ENCODE data around the gene GPHN. TPM values are rescaled to one million over a fixed set of nuclear protein-coding genes. Genes with fewer than 3 reads are reported as not detected.

Gene GPHN
- total RNA-seq, 4 donors from 2014 or later, result 14.4 to 32.7 (median 21.1) TPM

- intact Hi-C loops (cut with DNase I), result no loop called here
- H3K4me3 ChIP-seq (replicated peaks in 1 of 3), result no peak overlapping the region
- no peaks in the 10 kb centered on the region for H3K9me3 ChIP-seq
- TF ChIP-seq POLR2A (IDR thresholded peaks at IDR 0.05) (no peak), CTCF (IDR thresholded peaks at IDR 0.05) (no peak)
- H3K4me1 ChIP-seq, result no peaks in the 10 kb centered on the region
- no peaks in the 10 kb centered on the region for H3K27me3 ChIP-seq
- 80 to 96% methylated on average over 3 of the region's 3 CpGs for WGBS, 2 donors
- H3K27ac ChIP-seq, result no peak overlapping the region
- no peak for DNase-seq
- no peaks in the 10 kb centered on the region for H3K36me3 ChIP-seq
Observed at GRCh38 chr14:66657780-66658179, 149.8 kb downstream of the GPHN start.

GRCh38 chr14:66662374-66662773, 154.4 kb downstream of the GPHN start:
- H3K4me3 ChIP-seq (replicated peaks in 1 of 3), result no peak overlapping the region
- H3K9me3 ChIP-seq, result no peaks in the 10 kb centered on the region
- WGBS, 2 donors, result 76 to 78% methylated on average over 4 of the region's 4 CpGs
- TF ChIP-seq POLR2A (IDR thresholded peaks at IDR 0.05), result no peak
- TF ChIP-seq CTCF (IDR thresholded peaks at IDR 0.05), result peak in 3 of 6 experiments; percentile 22 to 40 (median 34)
- no peaks in the 10 kb centered on the region for H3K36me3 ChIP-seq
- intact Hi-C loops (cut with DNase I), result no loop called here
- no peaks in the 10 kb centered on the region for H3K27me3 ChIP-seq
- DNase-seq, result no peak
- H3K27ac ChIP-seq, result no peak overlapping the region
- H3K4me1 ChIP-seq, result no peaks in the 10 kb centered on the region

- H3K9me3 ChIP-seq, result no peaks in the 10 kb centered on the region
- no peak for DNase-seq
- no peak overlapping the region for H3K4me3 ChIP-seq (replicated peaks in 1 of 3)
- WGBS, 2 donors, result 95 to 96% methylated on average over 1 of the region's 1 CpG
- H3K4me1 ChIP-seq, result no peaks in the 10 kb centered on the region
- intact Hi-C loops (cut with DNase I), result no loop called here
- H3K27ac ChIP-seq, result no peak overlapping the region
- H3K27me3 ChIP-seq, result no peaks in the 10 kb centered on the region
- TF ChIP-seq CTCF (IDR thresholded peaks at IDR 0.05) (no peak), POLR2A (IDR thresholded peaks at IDR 0.05) (no peak)
- H3K36me3 ChIP-seq, result no peaks in the 10 kb centered on the region
Observed at GRCh38 chr14:66677780-66678179, 169.8 kb downstream of the GPHN start.

- H3K9me3 ChIP-seq, result no peaks in the 10 kb centered on the region
- no peak overlapping the region for H3K4me3 ChIP-seq (replicated peaks in 1 of 3)
- no peak for DNase-seq
- H3K27me3 ChIP-seq, result no peaks in the 10 kb centered on the region
- no peaks in the 10 kb centered on the region for H3K4me1 ChIP-seq
- H3K27ac ChIP-seq, result no peak overlapping the region
- no peak for TF ChIP-seq CTCF (IDR thresholded peaks at IDR 0.05)
- TF ChIP-seq POLR2A (IDR thresholded peaks at IDR 0.05), result no peak
- intact Hi-C loops (cut with DNase I), result no loop called here
- no peaks in the 10 kb centered on the region for H3K36me3 ChIP-seq
Observed at GRCh38 chr14:66680216-66680615, 172.3 kb downstream of the GPHN start.

GRCh38 chr14:66696326-66696725, 188.4 kb downstream of the GPHN start:
- no peaks in the 10 kb centered on the region for H3K27me3 ChIP-seq
- no peak overlapping the region for H3K4me3 ChIP-seq (replicated peaks in 1 of 3)
- no peak for DNase-seq
- TF ChIP-seq CTCF (IDR thresholded peaks at IDR 0.05), result no peak
- TF ChIP-seq POLR2A (IDR thresholded peaks at IDR 0.05), result no peak
- intact Hi-C loops (cut with DNase I), result no loop called here
- no peak overlapping the region for H3K27ac ChIP-seq
- no peaks in the 10 kb centered on the region for H3K4me1 ChIP-seq
- H3K36me3 ChIP-seq, result no peaks in the 10 kb centered on the region
- WGBS, 2 donors, result 91 to 97% methylated on average over 2 of the region's 2 CpGs
- H3K9me3 ChIP-seq, result peaks cover 4% of the 10 kb centered on the region

Measured in thyroid gland (tissue), 4 donors.